ENCODE results near the gene POLN. TPM values are rescaled to one million over a fixed set of nuclear protein-coding genes. Genes with fewer than 3 reads are reported as not detected.
A peak's percentile ranks its signal among the peaks of the same experiment; 100 is the strongest.

The POLN gene
- total RNA-seq, 2 experiments from 2014 or later, result 2.1 to 2.3 TPM

DNA sequence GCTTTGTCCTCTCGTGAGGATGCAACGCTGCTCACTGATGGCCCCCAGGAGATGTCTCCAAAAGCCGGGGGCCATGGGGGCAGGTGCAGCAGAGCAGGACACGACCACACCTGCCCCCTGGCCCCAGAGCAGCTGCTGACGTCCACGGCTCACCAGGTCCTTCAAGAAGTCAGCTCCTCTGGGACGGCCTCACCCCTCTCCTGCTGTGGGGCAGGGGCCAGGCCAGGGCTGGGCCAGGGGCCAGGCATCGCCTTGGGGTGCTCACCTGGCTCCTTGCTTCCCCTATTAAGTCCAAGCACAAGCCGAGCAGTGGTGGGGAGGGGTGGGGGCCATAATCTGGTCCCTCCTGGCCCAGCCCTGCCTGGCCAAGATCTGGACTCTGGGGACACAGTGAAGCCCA, 48.6 kb upstream of the POLN start:
- no peak for ATAC-seq (ENCODE audit: poor library complexity)
- no peaks in the 10 kb centered on the region for H3K9me3 Mint-ChIP-seq

DNA sequence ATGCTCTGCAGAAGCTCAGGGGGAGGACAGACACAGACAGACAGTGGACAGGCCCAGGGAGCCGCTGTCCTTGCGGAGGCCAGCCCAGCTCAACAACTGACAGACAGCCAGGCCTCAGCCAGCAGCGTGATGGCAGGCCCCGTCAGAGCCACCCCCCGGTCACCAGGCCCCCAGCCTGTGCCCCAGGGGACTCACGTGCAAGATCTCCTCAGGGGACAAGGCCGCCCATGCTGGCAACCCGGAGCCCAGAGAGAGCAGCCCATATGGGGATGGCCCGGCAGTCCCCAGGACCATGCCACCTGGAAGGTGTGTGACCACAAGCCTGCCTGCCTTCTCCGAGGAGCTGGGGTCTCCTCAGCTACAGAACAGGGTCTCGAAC, 48.0 kb upstream of the POLN start:
- Histone ChIP-seq H3K4me3 (ENCODE audit: low read length) (no peak overlapping the region), H3K27me3 (ENCODE audit: control insufficient read depth in 1 of 2, insufficient read depth in 2 of 2, low read length in 2 of 2) (no peaks in the 10 kb centered on the region), H3K27ac (ENCODE audit: low read depth in 1 of 2, low read length in 2 of 2) (peak overlapping the region; percentile 85 to 91), H3K36me3 (ENCODE audit: insufficient read depth, low read length) (peaks cover 4% of the 10 kb centered on the region), H3K9me3 (ENCODE audit: control insufficient read depth in 1 of 2, insufficient read depth in 1 of 2, low read length in 2 of 2) (no peaks in the 10 kb centered on the region), H3K4me1 (ENCODE audit: insufficient read depth, low read length) (peaks cover 60% of the 10 kb centered on the region)
- Mint-ChIP-seq H3K9me3 (no peaks in the 10 kb centered on the region), H3K27me3 (no peaks in the 10 kb centered on the region), H3K27ac (peak overlapping the region; percentile 100), H3K36me3 (ENCODE audit: low read depth) (peaks cover 11% of the 10 kb centered on the region), H3K4me1 (ENCODE audit: low read depth) (peaks cover 44% of the 10 kb centered on the region), H3K4me3 (no peak overlapping the region)
- TF ChIP-seq, protein P1, sequence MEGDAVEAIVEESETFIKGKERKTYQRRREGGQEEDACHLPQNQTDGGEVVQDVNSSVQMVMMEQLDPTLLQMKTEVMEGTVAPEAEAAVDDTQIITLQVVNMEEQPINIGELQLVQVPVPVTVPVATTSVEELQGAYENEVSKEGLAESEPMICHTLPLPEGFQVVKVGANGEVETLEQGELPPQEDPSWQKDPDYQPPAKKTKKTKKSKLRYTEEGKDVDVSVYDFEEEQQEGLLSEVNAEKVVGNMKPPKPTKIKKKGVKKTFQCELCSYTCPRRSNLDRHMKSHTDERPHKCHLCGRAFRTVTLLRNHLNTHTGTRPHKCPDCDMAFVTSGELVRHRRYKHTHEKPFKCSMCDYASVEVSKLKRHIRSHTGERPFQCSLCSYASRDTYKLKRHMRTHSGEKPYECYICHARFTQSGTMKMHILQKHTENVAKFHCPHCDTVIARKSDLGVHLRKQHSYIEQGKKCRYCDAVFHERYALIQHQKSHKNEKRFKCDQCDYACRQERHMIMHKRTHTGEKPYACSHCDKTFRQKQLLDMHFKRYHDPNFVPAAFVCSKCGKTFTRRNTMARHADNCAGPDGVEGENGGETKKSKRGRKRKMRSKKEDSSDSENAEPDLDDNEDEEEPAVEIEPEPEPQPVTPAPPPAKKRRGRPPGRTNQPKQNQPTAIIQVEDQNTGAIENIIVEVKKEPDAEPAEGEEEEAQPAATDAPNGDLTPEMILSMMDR (IDR thresholded peaks at IDR 0.05), result no peak
- DNase-seq, result peak in 1 of 14 experiments; percentile 22
- intact Hi-C loops (cut with DNase I, micrococcal nuclease), result no loop called here
- no peak for ATAC-seq (ENCODE audit: poor library complexity)
- CTCF ChIA-PET, result interaction anchor here (1.6 kb wide), 1 partner anchor 130 kb away, joined by 10 read pairs; the partner anchor contains the start of genes CFAP99 and ZFYVE28
- POLR2A ChIA-PET, result interaction anchor here (0.5 to 3.0 kb wide), 8 partner anchors 8 to 179 kb away, joined by 3 to 51 read pairs (median 11); partner anchors contain the start of genes CFAP99, MXD4, RNF4 and ZFYVE28

More for the DNA sequence above, 48.6 kb upstream of the POLN start:
- ChIA-PET POLR2A (interaction anchor here (0.5 to 3.0 kb wide), 11 partner anchors 8 to 179 kb away, joined by 3 to 51 read pairs (median 5); partner anchors contain the start of genes CFAP99, MXD4, RNF4 and ZFYVE28), CTCF (interaction anchor here (0.6 to 2.0 kb wide), 5 partner anchors 9 to 151 kb away, joined by 3 to 10 read pairs (median 7); partner anchors contain the start of genes CFAP99 and ZFYVE28)
- intact Hi-C loops (cut with DNase I, micrococcal nuclease), result no loop called here
- TF ChIP-seq, protein P1 (IDR thresholded peaks at IDR 0.05), result no peak
- DNase-seq, result no peak
- peak overlapping the region; percentile 90 for H3K4me3 Mint-ChIP-seq
- peaks cover 11% of the 10 kb centered on the region for H3K36me3 Mint-ChIP-seq (ENCODE audit: low read depth)
- Histone ChIP-seq H3K27me3 (ENCODE audit: control insufficient read depth in 1 of 2, insufficient read depth in 2 of 2, low read length in 2 of 2) (no peaks in the 10 kb centered on the region), H3K9me3 (ENCODE audit: control insufficient read depth in 1 of 2, insufficient read depth in 1 of 2, low read length in 2 of 2) (no peaks in the 10 kb centered on the region), H3K27ac (ENCODE audit: low read depth in 1 of 2, low read length in 2 of 2) (peak overlapping the region; percentile 85 to 91), H3K36me3 (ENCODE audit: insufficient read depth, low read length) (peaks cover 4% of the 10 kb centered on the region), H3K4me3 (ENCODE audit: low read length) (peak overlapping the region; percentile 19), H3K4me1 (ENCODE audit: insufficient read depth, low read length) (peaks cover 60% of the 10 kb centered on the region)
- H3K4me1 Mint-ChIP-seq (ENCODE audit: low read depth), result peaks cover 50% of the 10 kb centered on the region
- peak overlapping the region; percentile 100 for H3K27ac Mint-ChIP-seq
- H3K27me3 Mint-ChIP-seq, result no peaks in the 10 kb centered on the region

DNA sequence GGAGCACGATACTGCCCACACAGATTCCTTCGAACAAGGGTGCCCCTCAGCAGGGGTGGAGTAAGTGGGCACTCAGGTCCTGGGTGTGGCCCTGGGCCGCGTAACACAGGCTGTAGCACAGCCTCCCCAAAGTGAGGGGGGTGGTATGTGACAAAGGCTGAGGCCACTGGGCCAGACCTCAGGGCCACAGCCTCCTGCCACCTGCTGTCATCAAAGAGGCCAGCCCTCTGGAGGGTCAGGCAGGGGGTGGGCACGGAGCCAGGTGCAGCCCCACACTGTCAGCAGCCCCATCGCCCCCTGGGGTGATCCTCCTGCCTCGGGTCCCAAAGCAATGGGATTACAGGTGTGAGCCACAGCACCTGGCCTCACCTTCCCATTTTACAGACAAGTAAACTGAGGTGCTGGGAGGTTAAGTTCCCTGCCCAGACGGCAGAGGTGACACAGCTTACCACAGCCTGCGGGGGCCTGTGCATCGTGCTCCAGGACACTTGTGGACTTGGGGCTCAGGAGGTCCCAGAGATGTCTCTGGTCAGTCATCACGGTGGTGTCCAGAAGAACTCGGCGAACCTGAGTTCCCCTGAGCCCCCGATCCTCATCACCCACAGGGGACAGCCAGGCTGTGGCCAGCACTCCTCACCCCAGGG, 47.5 kb upstream of the POLN start:
- Histone ChIP-seq H3K27me3 (ENCODE audit: control insufficient read depth in 1 of 2, insufficient read depth in 2 of 2, low read length in 2 of 2) (no peaks in the 10 kb centered on the region), H3K4me1 (ENCODE audit: insufficient read depth, low read length) (peaks cover 65% of the 10 kb centered on the region), H3K4me3 (ENCODE audit: low read length) (no peak overlapping the region), H3K27ac (ENCODE audit: low read depth in 1 of 2, low read length in 2 of 2) (peak overlapping the region; percentile 85 to 91), H3K9me3 (ENCODE audit: control insufficient read depth in 1 of 2, insufficient read depth in 1 of 2, low read length in 2 of 2) (no peaks in the 10 kb centered on the region), H3K36me3 (ENCODE audit: insufficient read depth, low read length) (peaks cover 4% of the 10 kb centered on the region)
- intact Hi-C loops (cut with DNase I, micrococcal nuclease), result no loop called here
- H3K4me3 Mint-ChIP-seq, result no peak overlapping the region
- ChIA-PET POLR2A (interaction anchor here (0.7 to 3.0 kb wide), 6 partner anchors 7 to 123 kb away, joined by 3 to 51 read pairs (median 14); partner anchors contain the start of gene MXD4), CTCF (no interaction called here)
- peaks cover 39% of the 10 kb centered on the region for H3K4me1 Mint-ChIP-seq (ENCODE audit: low read depth)
- DNase-seq (peak in 1 of 14 experiments; percentile 22), ATAC-seq (ENCODE audit: poor library complexity) (no peak)
- TF ChIP-seq, protein P1 (IDR thresholded peaks at IDR 0.05), result no peak
- H3K36me3 Mint-ChIP-seq (ENCODE audit: low read depth), result peaks cover 11% of the 10 kb centered on the region
- H3K27ac Mint-ChIP-seq, result peak overlapping the region; percentile 100
- no peaks in the 10 kb centered on the region for H3K9me3 Mint-ChIP-seq
- no peaks in the 10 kb centered on the region for H3K27me3 Mint-ChIP-seq
